K562 (cell line): ENCODE data around the gene TFCP2. TPM values are rescaled to one million over a fixed set of nuclear protein-coding genes. Genes with fewer than 3 reads are reported as not detected.
A peak's percentile ranks its signal among the peaks of the same experiment; 100 is the strongest.

Experiments
- ATAC-seq: fragments of 200-7000 bp; cut with Tn5 transposase; 3 replicates; pipeline ENCODE4 v1.9.1; 2020; ENCODE audit warnings: moderate library complexity
- BruUV-seq: library from RNA; stranded (reverse); fragments of 400-500 nt; replicated peaks from 2 replicates; lab custom pipeline; 2021; lab: Mats Ljungman, UMichigan
- CTCF ChIA-PET: fragments of 300-600 bp; formaldehyde crosslinking; extraction: SDS; loops from one replicate; lab custom pipeline; 2021; ENCODE audit warnings: low intra/inter-chr PET ratio; lab: Yijun Ruan, JAX
- POLR2A ChIA-PET: fragments of 300-600, 350-650 bp; sonication (Branson Sonifier 250); formaldehyde crosslinking; extraction: SDS; loops from one replicate; lab custom pipeline; 2021; ENCODE audit warnings: antibody characterized with exemption, inconsistent platforms; lab: Yijun Ruan, JAX
- DNase-seq, 4 experiments: peaks; one replicate each; pipeline versions ENCODE4 v3.0.0 to v3.0.0-alpha.2; 2011 to 2018; ENCODE audit warnings: low spot score in 3 of 4, mixed read lengths in 3 of 4; ENCODE audit errors: extremely low read depth in 1 of 4
- FAIRE-seq: peaks from 2 replicates; lab custom pipeline; 2011; peaks lifted over from hg19 to GRCh38; lab: Jason Lieb, UNC
- H2AFZ ChIP-seq: 2 replicates; pipeline ENCODE4 v1.6.0; 2011; ENCODE audit warnings: low read depth, low read length, control low read depth, inconsistent platforms
- H3K27ac ChIP-seq: fragments of 200-600 bp; 3 replicates; pipeline ENCODE4 v1.8.0; 2011; ENCODE audit warnings: low read depth, mild to moderate bottlenecking, control low read depth, inconsistent platforms, low read length, moderate library complexity, mixed read lengths; ENCODE audit errors: extremely low read depth
- H3K27me3 ChIP-seq, 2 experiments: fragments of 300-600 bp in 1 of 2; 2 replicates in 1 of 2; 3 replicates in 1 of 2; pipeline versions ENCODE4 v1.6.0 to v1.8.0; 2011; ENCODE audit warnings: inconsistent platforms in 2 of 2, low read length in 2 of 2, mild to moderate bottlenecking in 1 of 2, mixed read lengths in 1 of 2, moderate library complexity in 1 of 2; ENCODE audit not compliant: control insufficient read depth in 2 of 2, insufficient read depth in 2 of 2
- H3K36me3 ChIP-seq: fragments of 300-600 bp; 3 replicates; pipeline ENCODE4 v1.8.0; 2011; ENCODE audit warnings: mild to moderate bottlenecking, low read length, inconsistent platforms; ENCODE audit not compliant: control insufficient read depth, insufficient read depth
- H3K4me1 ChIP-seq, 2 experiments: fragments of 200-600 bp in 1 of 2; replicated peaks in 1 of 2; 2 replicates in 1 of 2; 3 replicates in 1 of 2; pipeline versions ENCODE4 v1.5.1 to v1.8.0; 2011; ENCODE audit warnings: inconsistent platforms in 2 of 2, low read length in 2 of 2, mild to moderate bottlenecking in 1 of 2, mixed read lengths in 1 of 2, moderate library complexity in 1 of 2; ENCODE audit not compliant: control insufficient read depth in 2 of 2, insufficient read depth in 2 of 2
- H3K4me2 ChIP-seq: 2 replicates; pipeline ENCODE4 v1.6.1; 2011; ENCODE audit warnings: low read length, control low read depth, inconsistent platforms, mixed read lengths; ENCODE audit not compliant: insufficient read depth
- H3K4me3 ChIP-seq: fragments of 200-600 bp; sonication (generic), shearing (Covaris generic); 2 replicates; pipeline ENCODE4 v1.5.1; 2016; ENCODE audit warnings: control low read depth, inconsistent platforms
- H3K79me2 ChIP-seq: fragments of 200-600 bp; 3 replicates; pipeline ENCODE4 v1.8.0; 2011; ENCODE audit warnings: low read length, inconsistent platforms; ENCODE audit not compliant: control insufficient read depth, insufficient read depth
- H3K9ac ChIP-seq, 2 experiments: 2 replicates each; pipeline versions ENCODE4 v1.6.0 to v1.6.1; 2011; ENCODE audit warnings: low read depth in 2 of 2, low read length in 2 of 2, control low read depth in 1 of 2, inconsistent platforms in 1 of 2, mild to moderate bottlenecking in 1 of 2, mixed read lengths in 1 of 2; ENCODE audit not compliant: insufficient read depth in 1 of 2
- H3K9me1 ChIP-seq: one replicate; pipeline ENCODE4 v1.6.0; 2011; ENCODE audit warnings: inconsistent platforms, mild to moderate bottlenecking, low read length, moderate library complexity; ENCODE audit not compliant: control insufficient read depth, insufficient read depth
- H3K9me3 ChIP-seq: replicated peaks from 2 replicates; pipeline ENCODE4 v1.5.1; 2011; ENCODE audit warnings: low read depth, low read length, inconsistent platforms; ENCODE audit not compliant: control insufficient read depth, insufficient read depth
- H4K20me1 ChIP-seq: replicated peaks from 2 replicates; pipeline ENCODE4 v1.6.1; 2011; ENCODE audit warnings: low read length, inconsistent platforms, mixed read lengths; ENCODE audit not compliant: control insufficient read depth, insufficient read depth
- ARHGAP35 ChIP-seq: fragments of 450-650 bp; IDR thresholded peaks from 2 replicates; pipeline ENCODE4 v1.6.1; 2018; ENCODE audit not compliant: partially characterized antibody
- BRF2 ChIP-seq: IDR thresholded peaks from 3 replicates; pipeline ENCODE4 v1.6.1; 2011; ENCODE audit warnings: borderline replicate concordance, mild to moderate bottlenecking; ENCODE audit not compliant: insufficient read length, insufficient read depth
- CBFA2T2 ChIP-seq: fragments of 450-650 bp; conservative IDR thresholded peaks from 2 replicates; pipeline ENCODE4 v1.6.1; 2017; ENCODE audit warnings: mild to moderate bottlenecking
- HLTF ChIP-seq: fragments of 450-650 bp; IDR thresholded peaks from 2 replicates; pipeline ENCODE4 v1.6.1; 2016
- HNRNPUL1 ChIP-seq: fragments of 200-400 bp; formaldehyde crosslinking; IDR thresholded peaks from 2 replicates; pipeline ENCODE4 v1.6.1; 2017; ENCODE audit warnings: low read length
- IRF9 ChIP-seq: fragments of 450-650 bp; IDR thresholded peaks from 2 replicates; pipeline ENCODE4 v1.6.1; 2016; ENCODE audit warnings: missing biosample characterization, missing genetic modification characterization
- PTTG1 ChIP-seq: fragments of 450-650 bp; IDR thresholded peaks from 2 replicates; pipeline ENCODE4 v1.6.1; 2016; ENCODE audit warnings: low read depth, mild to moderate bottlenecking, missing genetic modification characterization, missing compliant biosample characterization
- ZNF280A ChIP-seq: fragments of 450-650 bp; IDR thresholded peaks from 2 replicates; pipeline ENCODE4 v1.6.1; 2018; ENCODE audit warnings: mild to moderate bottlenecking, low read depth; ENCODE audit not compliant: partially characterized antibody
- ZNF695 ChIP-seq: fragments of 450-650 bp; formaldehyde crosslinking; IDR thresholded peaks from 2 replicates; pipeline ENCODE4 v1.4.0; 2020; ENCODE audit warnings: mild to moderate bottlenecking, moderate library complexity
- WGBS: fragments of 100-300 bp; shearing (Covaris generic); methylation state at CpG from one replicate; pipeline ENCODE4 v1.1.6; 2016; ENCODE audit warnings: low coverage, mixed read lengths; ENCODE audit not compliant: insufficient coverage; ENCODE audit errors: missing lambda C conversion rate; 5-methylcytosine and 5-hydroxymethylcytosine counted together
- in situ Hi-C: fragments of 300-500 bp; cut with MboI; formaldehyde crosslinking; loops from 4 replicates; pipeline ENCODE4 v1.15.0; 2018; ENCODE audit warnings: inconsistent platforms, mixed read lengths
- intact Hi-C: fragments of 100-400 bp; cut with micrococcal nuclease; formaldehyde crosslinking; loops from 2 replicates; pipeline ENCODE4 v1.14.2; 2022
- polyA plus RNA-seq, 8 experiments: library from polyadenylated mRNA; depleted of rRNA in 4 of 8; stranded (reverse) in 5 of 8; unstranded in 3 of 8; fragments of >200 nt; fragmentation: Nextera tagmentation in 2 of 8; fragmentation: Illumina TruSeq in 1 of 8; extraction: Ambion mirVana in 2 of 8; extraction: Trizol in 1 of 8; gene quantifications; 2 replicates each; pipeline versions ENCODE4 v1.2.1 to v1.2.3, GENCODE V29; 2011 to 2014; ENCODE audit warnings: inconsistent platforms in 1 of 8, missing spikeins in 1 of 8
- total RNA-seq, 7 experiments: library from RNA; depleted of rRNA in 6 of 7; stranded (reverse); fragments of >200 nt in 6 of 7; fragmentation: Illumina TruSeq in 2 of 7; extraction: Trizol in 2 of 7; gene quantifications; 2 replicates each; pipeline versions ENCODE4 v1.2.1 to v1.2.3, GENCODE V29; 2011 to 2021; ENCODE audit warnings: low replicate concordance in 1 of 7
- TF ChIP-seq, protein P1 (sequence below): fragments of 450-650 bp; IDR thresholded peaks from 2 replicates; pipeline ENCODE4 v1.6.1; 2017; ENCODE audit warnings: antibody characterized with exemption
- TF ChIP-seq, protein P2 (sequence below): fragments of 450-650 bp; formaldehyde crosslinking; IDR thresholded peaks from 2 replicates; pipeline ENCODE4 v1.4.0; 2020; ENCODE audit warnings: mild to moderate bottlenecking, moderate library complexity
- TF ChIP-seq, protein P3 (sequence below): fragments of 450-650 bp; formaldehyde crosslinking; IDR thresholded peaks from 2 replicates; pipeline ENCODE4 v1.4.0; 2020; ENCODE audit warnings: mild to moderate bottlenecking, moderate library complexity

The TFCP2 gene
- total and polyA plus RNA-seq, 9 of the 15 experiments (the other 6 are each of a cell fraction or from before 2014, with no cell fraction given), result 8.0 to 38.9 (median 19.3) TPM

DNA sequence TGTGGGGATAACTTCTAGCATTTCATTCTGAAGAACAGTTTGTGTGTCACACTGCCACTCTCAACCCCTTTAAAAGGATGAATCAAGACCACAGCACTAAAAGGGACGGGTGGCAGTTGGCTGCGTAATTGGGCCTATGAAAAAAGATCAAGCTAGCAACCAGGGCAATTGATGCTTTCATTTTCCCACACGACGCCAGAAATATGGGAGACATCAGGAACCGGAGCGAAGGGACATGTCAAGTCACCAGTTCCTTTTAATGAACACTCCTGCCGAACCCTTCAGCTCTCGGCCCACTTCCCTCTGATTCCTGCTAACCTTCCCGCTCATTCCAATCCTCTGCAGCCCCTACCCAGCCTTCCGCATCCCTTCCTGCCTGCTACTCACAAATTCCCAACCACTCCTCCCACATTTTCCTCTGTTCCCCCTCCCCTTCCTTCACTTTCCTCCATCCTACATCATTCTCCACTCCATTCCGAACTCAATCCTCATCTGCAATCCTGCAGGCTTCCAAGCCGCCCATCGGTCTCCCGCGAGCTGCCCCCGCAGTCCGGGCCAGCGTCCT is 90.3 kb downstream of the TFCP2 start:
- DNase-seq (no peak), ATAC-seq (no peak), FAIRE-seq (no peak)
- ChIA-PET POLR2A (interaction anchor here (0.5 to 3.1 kb wide), 27 partner anchors 9 to 377 kb away, joined by 3 to 25 read pairs (median 6); partner anchors contain the start of genes POU6F1 and SLC11A2), CTCF (no interaction called here)
- Histone ChIP-seq H3K4me3 (peak overlapping the region; percentile 99), H3K9me1 (no peaks in the 10 kb centered on the region), H3K27ac (peak overlapping the region; percentile 79), H2AFZ (peak overlapping the region; percentile 90), H4K20me1 (no peaks in the 10 kb centered on the region), H3K27me3 (no peaks in the 10 kb centered on the region; a peak in 1 of 5 replicates), H3K4me2 (peak overlapping the region; percentile 94), H3K36me3 (no peaks in the 10 kb centered on the region), H3K9me3 (no peaks in the 10 kb centered on the region), H3K9ac (peak overlapping the region; percentile 66 to 96), H3K4me1 (peaks cover 14 to 17% of the 10 kb centered on the region in 2 experiments; a peak in 3 of 5 replicates), H3K79me2 (peaks cover 20% of the 10 kb centered on the region)
- TSS peak; percentile 73 for BruUV-seq
- WGBS, result 3% methylated on average over 18 of the region's 18 CpGs
- intact Hi-C loops (loop anchor here (1.0 to 2.0 kb wide), 2 partner anchors 34 to 134 kb away; partner anchors contain the start of gene LETMD1), in situ Hi-C loops (no loop called here)
- TF ChIP-seq, protein P1, sequence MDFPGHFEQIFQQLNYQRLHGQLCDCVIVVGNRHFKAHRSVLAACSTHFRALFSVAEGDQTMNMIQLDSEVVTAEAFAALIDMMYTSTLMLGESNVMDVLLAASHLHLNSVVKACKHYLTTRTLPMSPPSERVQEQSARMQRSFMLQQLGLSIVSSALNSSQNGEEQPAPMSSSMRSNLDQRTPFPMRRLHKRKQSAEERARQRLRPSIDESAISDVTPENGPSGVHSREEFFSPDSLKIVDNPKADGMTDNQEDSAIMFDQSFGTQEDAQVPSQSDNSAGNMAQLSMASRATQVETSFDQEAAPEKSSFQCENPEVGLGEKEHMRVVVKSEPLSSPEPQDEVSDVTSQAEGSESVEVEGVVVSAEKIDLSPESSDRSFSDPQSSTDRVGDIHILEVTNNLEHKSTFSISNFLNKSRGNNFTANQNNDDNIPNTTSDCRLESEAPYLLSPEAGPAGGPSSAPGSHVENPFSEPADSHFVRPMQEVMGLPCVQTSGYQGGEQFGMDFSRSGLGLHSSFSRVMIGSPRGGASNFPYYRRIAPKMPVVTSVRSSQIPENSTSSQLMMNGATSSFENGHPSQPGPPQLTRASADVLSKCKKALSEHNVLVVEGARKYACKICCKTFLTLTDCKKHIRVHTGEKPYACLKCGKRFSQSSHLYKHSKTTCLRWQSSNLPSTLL, result no peak
- no peak for TF ChIP-seq ZNF695
- peak; percentile 90; the same call in 1 of the 2 replicates for TF ChIP-seq HLTF
- TF ChIP-seq ZNF280A, result no peak
- TF ChIP-seq, protein P2, sequence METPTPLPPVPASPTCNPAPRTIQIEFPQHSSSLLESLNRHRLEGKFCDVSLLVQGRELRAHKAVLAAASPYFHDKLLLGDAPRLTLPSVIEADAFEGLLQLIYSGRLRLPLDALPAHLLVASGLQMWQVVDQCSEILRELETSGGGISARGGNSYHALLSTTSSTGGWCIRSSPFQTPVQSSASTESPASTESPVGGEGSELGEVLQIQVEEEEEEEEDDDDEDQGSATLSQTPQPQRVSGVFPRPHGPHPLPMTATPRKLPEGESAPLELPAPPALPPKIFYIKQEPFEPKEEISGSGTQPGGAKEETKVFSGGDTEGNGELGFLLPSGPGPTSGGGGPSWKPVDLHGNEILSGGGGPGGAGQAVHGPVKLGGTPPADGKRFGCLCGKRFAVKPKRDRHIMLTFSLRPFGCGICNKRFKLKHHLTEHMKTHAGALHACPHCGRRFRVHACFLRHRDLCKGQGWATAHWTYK (CRISPR knock-in tag), result no peak
- TF ChIP-seq CBFA2T2, result no peak
- peak; percentile 45 for TF ChIP-seq ARHGAP35
- TF ChIP-seq, protein P3, sequence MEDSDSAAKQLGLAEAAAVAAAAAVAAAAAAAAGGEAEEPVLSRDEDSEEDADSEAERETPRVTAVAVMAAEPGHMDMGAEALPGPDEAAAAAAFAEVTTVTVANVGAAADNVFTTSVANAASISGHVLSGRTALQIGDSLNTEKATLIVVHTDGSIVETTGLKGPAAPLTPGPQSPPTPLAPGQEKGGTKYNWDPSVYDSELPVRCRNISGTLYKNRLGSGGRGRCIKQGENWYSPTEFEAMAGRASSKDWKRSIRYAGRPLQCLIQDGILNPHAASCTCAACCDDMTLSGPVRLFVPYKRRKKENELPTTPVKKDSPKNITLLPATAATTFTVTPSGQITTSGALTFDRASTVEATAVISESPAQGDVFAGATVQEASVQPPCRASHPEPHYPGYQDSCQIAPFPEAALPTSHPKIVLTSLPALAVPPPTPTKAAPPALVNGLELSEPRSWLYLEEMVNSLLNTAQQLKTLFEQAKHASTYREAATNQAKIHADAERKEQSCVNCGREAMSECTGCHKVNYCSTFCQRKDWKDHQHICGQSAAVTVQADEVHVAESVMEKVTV (CRISPR knock-in tag), result no peak
- no peak for TF ChIP-seq PTTG1
- no peak for TF ChIP-seq HNRNPUL1
- TF ChIP-seq BRF2, result no peak
- no peak for TF ChIP-seq IRF9 (tag)
